Heart left ventricle (tissue), 13 donors: Measurements from ENCODE around the gene ANAPC2.

Experiments used
- POLR2A ChIP-seq, 2 donors: fragments of 450-650 bp; IDR thresholded peaks; one replicate each; pipeline ENCODE4 v1.6.1; 2017; ENCODE audit warnings: antibody characterized with exemption in 2 of 2, mild to moderate bottlenecking in 2 of 2, moderate library complexity in 2 of 2
- TF ChIP-seq, protein P1 (sequence below), 12 donors: fragments of 200-600 bp; sonication (generic) in 4 of 12; IDR thresholded peaks; one replicate each; pipeline versions ENCODE4 v1.5.0 to v1.8.0; 2018 to 2022; ENCODE audit warnings: antibody characterized with exemption in 12 of 12, mild to moderate bottlenecking in 5 of 12
- donor health status: ischemic (EF 13 %, LVEDD 7.1; RV severe dilation, severe dysfunction).
- donor health status: DM: no; HTN: yes; CAD: no.
- donor health status: DM: no; HTN: no; CAD: no.
- donor health status: ischemic (EF 25% LVEDD 6.9; RV normal size, moderate dysfunction).
- donor health status: ischemic (EF 25% LVEDD 5.7; RV mildly dilated, moderate dysfunction).
- donor health status: ischemic (EF 35%, LVEDD 5.7; RV mildly dilated, moderate dysfunction).
- donor health status: nonischemic (EF 11% LVEDD 7.7; RV severe dilation, severe dysfunction).
- donor health status: DM: yes; HTN: yes; CAD: no.
- donor health status: PGD.
- donor health status: ischemic (EF 29% LVEDD 5.4; RV normal size, mild dysfunction).
- donor health status: nonischemic (EF 23%, LVEDD 6.1; RV moderate dilation, normal function).

DNA sequence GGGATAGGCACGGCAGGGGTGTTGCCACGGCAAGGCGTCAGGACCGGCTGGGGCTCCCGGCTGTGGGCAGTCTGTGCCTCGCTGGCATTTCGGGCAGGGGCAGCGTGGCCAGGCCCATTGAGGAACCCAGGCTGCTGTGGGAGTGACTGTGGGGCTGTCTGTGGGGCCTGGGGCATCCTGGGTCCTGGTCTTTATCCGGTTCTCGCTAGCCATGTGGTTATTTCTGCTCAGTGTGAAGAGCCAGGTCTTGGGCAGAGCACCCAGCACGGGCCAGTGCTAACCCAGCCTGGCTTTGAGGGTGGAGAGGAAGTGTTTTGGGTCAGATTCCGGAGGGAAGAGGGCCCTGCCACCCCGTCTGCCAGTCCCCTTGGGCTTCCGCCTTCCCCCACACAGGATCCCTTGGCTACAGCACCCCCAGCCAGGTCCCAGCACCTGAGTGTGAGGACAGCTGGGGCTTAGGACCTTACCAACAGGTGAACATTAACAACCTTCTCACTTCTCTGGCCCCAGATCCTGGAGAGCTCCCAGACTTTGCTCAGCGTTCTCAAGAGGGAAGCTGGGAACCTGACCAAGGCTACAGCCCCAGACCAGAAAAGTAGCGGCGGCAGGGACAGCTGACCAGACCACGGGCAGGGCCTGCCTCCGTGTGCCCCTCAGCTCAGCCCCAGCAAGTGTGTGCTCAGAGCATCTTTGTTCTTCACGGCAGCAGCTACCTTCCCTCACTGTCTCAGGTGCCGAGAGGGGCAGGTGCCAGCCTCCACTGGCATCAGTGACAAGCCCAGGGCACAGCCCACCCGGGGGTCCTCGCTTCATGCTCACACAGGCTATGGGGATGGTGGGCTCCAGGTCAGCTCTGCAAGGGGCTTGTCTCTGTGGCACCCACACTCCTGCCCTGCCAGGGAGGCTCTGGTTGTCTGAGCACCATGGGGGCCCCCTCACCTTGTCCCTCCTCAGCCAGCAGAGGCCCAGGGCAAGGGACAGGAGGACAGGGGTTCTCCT, 1.2 kb upstream of the ANAPC2 start:
- TF ChIP-seq, protein P1, sequence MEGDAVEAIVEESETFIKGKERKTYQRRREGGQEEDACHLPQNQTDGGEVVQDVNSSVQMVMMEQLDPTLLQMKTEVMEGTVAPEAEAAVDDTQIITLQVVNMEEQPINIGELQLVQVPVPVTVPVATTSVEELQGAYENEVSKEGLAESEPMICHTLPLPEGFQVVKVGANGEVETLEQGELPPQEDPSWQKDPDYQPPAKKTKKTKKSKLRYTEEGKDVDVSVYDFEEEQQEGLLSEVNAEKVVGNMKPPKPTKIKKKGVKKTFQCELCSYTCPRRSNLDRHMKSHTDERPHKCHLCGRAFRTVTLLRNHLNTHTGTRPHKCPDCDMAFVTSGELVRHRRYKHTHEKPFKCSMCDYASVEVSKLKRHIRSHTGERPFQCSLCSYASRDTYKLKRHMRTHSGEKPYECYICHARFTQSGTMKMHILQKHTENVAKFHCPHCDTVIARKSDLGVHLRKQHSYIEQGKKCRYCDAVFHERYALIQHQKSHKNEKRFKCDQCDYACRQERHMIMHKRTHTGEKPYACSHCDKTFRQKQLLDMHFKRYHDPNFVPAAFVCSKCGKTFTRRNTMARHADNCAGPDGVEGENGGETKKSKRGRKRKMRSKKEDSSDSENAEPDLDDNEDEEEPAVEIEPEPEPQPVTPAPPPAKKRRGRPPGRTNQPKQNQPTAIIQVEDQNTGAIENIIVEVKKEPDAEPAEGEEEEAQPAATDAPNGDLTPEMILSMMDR (IDR thresholded peaks at IDR 0.05) = no peak
- TF ChIP-seq POLR2A (IDR thresholded peaks at IDR 0.05) = no peak
